ENCODE measurements around the gene DACT2.

Gene DACT2

DNA sequence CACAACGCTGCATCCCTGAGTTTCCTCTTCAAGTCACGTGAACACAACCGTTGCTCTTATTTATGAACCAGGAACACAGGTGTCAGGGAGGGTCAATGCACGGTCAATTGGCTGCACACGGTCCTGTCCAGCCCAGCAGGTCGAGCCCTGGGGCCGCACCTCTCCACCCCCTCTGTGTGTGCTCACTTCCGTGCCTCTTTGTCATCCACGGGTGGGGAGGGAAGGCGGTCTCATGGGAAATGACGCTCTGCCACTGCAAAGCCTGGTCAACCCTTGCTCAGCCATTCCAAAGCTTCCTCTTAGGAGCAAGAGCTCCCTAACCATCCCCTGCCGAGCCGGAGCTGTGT is 38.7 kb downstream of the DACT2 start:
- POLR2A ChIA-PET (ENCODE audit: low non-redundant PET): no interaction called here
- DNase-seq (ENCODE audit: low spot score): no peak
- TF ChIP-seq, protein P1, sequence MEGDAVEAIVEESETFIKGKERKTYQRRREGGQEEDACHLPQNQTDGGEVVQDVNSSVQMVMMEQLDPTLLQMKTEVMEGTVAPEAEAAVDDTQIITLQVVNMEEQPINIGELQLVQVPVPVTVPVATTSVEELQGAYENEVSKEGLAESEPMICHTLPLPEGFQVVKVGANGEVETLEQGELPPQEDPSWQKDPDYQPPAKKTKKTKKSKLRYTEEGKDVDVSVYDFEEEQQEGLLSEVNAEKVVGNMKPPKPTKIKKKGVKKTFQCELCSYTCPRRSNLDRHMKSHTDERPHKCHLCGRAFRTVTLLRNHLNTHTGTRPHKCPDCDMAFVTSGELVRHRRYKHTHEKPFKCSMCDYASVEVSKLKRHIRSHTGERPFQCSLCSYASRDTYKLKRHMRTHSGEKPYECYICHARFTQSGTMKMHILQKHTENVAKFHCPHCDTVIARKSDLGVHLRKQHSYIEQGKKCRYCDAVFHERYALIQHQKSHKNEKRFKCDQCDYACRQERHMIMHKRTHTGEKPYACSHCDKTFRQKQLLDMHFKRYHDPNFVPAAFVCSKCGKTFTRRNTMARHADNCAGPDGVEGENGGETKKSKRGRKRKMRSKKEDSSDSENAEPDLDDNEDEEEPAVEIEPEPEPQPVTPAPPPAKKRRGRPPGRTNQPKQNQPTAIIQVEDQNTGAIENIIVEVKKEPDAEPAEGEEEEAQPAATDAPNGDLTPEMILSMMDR (conservative IDR thresholded peaks at IDR 0.05; ENCODE audit: low read depth): no peak
- H3K27ac ChIP-seq: no peak overlapping the region
- CTCF ChIA-PET: no interaction called here

DNA sequence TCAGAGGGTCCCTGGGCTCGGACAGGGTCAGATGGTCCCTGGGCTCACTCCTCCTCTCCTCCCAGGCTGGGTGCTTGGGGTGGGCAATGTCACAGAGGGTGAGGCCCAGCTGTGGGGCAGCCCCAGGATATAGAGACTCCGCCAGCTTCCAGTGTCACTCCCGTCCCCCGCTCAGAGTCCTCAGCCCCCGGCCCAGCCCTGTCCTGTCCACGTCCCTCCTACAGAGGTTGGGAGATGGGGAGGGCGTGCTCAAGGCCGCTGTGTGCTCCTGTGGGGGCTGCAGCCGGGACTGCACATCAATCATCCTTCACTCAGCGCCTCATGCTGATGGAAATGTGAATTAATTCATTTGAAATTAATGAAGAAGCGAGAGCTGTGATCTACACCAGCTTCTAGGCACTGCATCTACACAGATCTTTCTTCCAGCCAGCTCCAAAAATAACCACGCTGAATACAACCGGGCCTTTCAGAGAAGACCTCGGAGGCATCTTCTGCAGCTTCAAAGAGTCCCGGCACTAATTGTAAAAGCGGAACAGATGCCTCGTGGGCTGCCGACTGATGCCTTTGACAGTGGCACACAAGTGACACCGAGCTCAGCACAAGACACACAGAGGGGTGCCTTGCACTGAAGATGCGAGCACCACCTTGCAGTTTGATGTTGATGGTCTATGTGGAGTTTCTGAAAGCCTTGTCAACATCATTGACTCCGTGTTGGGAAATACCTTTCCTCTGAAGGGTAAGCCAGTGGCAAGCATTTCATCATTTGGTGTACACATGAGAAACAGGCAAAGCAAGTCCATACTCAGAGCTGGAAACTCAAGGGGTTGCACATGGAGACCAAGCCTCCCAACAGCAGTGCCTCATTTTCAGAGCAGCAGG is 39.3 kb downstream of the DACT2 start:
- no peak overlapping the region for H3K27ac ChIP-seq
- ChIA-PET POLR2A (ENCODE audit: low non-redundant PET) (no interaction called here), CTCF (no interaction called here)
- DNase-seq (ENCODE audit: low spot score): no peak
- TF ChIP-seq, protein P1 (conservative IDR thresholded peaks at IDR 0.05; ENCODE audit: low read depth): no peak

DNA sequence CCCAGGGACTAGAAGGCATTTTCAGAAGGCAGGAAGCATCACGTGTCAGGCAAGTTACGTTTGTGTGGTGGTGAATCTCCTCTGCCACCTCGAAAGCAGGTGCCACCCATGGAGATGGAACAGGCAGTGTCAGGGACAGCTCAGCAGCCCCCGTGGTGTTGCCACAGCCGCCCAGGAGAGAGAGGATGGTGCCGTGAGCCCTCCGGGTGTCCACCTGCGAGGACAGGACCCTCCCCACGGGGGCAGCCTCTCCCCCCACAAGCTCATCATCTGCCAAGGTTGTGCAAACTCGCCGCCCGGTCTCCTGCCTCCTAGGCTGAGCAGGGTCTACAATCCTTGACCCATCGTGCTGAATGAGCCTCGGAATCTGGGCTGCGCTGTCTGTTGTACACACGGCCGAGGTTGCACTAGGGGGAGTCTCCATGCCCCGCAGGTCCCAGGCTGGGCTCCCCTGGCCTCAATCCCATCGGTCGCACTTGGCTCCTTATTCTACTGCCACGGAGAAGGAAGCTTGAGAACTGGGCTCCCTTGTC is 40.1 kb downstream of the DACT2 start:
- TF ChIP-seq, protein P1 (conservative IDR thresholded peaks at IDR 0.05; ENCODE audit: low read depth): no peak
- DNase-seq (ENCODE audit: low spot score): no peak
- ChIA-PET POLR2A (ENCODE audit: low non-redundant PET) (no interaction called here), CTCF (no interaction called here)
- no peak overlapping the region for H3K27ac ChIP-seq

DNA sequence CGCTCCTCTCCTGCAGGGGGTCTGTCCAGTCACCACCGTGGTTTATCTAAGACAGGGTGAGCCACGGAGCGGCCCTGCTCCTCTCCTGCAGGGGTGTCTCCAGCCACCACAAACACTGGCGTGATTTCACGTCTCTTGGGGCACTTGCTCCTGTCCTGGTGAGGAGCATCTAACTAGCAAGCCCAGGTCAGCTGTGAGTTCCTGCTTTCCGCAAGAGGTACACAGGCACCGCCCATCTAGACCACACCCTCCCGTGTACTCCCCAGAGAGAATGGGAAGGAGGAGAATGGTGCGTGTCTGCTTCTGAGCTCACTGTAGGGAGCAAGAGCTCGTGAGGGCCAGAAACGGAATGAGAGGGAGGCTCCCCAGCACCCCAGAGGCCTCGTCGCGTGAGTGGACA is 40.7 kb downstream of the DACT2 start:
- ChIA-PET CTCF (no interaction called here), POLR2A (ENCODE audit: low non-redundant PET) (no interaction called here)
- no peak overlapping the region for H3K27ac ChIP-seq
- no peak for DNase-seq (ENCODE audit: low spot score)
- TF ChIP-seq, protein P1 (conservative IDR thresholded peaks at IDR 0.05; ENCODE audit: low read depth): no peak

DNA sequence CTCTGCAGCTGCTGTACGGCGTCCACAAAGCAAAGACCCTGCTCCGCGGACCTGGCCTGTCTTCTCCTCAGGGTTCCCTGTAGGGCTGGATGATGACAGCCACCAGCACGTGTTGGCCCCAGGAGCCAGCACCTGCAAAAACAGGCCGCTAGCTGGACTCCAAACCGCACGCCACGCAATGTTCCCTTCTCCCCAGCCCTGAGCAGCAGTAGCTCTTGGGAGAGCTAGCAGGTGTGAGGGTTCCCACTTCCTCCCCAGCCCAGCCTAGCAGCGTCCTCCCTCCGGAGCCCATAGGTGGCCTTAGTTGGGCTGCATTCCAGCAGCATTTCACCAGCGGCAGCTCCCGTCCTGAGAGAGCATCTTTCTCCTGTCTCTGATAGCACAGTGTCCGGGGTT is 42.3 kb downstream of the DACT2 start:
- TF ChIP-seq, protein P1 (conservative IDR thresholded peaks at IDR 0.05; ENCODE audit: low read depth): no peak
- no peak overlapping the region for H3K27ac ChIP-seq
- DNase-seq (ENCODE audit: low spot score): no peak
- CTCF ChIA-PET: interaction anchor here (0.5 kb wide), 1 partner anchor 617 kb away, joined by 3 read pairs; no protein-coding TSS in a partner anchor
- POLR2A ChIA-PET (ENCODE audit: low non-redundant PET): no interaction called here

DNA sequence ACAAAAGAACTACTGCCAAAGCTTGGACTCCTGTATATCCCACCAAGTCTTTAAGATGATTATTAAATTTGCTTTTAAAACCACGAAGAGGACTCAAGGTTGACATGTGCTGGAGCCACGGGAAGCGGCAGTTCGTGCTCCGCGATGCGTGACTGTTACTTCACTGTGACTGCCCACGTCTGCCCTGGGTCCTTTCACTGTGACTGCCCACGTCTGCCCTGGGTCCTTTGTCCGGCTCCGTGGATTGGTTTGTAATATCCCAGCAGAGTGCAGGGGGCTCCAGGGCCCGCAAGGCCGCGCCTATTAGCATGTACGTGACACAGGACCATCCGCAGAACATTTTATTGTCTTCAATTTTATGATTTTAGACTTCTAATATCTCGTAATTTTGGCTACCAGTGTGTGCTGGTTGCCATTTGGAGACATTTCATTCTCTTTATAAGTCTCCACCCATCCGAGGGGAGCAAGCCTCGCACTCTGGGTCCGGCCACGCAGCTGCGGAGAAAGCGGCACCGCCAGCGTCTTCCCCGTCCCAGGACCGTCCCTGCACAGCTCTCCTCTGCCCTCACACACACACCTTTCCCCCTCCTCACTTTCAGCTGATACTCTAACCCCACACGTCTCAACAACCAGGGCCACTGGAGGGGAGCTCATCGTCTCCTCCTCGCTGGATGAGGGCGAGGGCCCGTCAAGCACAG is 42.9 kb downstream of the DACT2 start:
- CTCF ChIA-PET: no interaction called here
- POLR2A ChIA-PET (ENCODE audit: low non-redundant PET): no interaction called here
- TF ChIP-seq, protein P1 (conservative IDR thresholded peaks at IDR 0.05; ENCODE audit: low read depth): no peak
- DNase-seq (ENCODE audit: low spot score): no peak
- H3K27ac ChIP-seq: no peak overlapping the region
